Left lung (tissue), 10 donors: ENCODE measurements around the gene BST1. TPM values are rescaled to one million over a fixed set of nuclear protein-coding genes. Genes with fewer than 3 reads are reported as not detected.

Experiments
- ATAC-seq: fragments of 200-7000 bp; cut with Tn5 transposase; one replicate; pipeline ENCODE4 v1.9.1; 2020; ENCODE audit warnings: moderate library complexity
- DNase-seq, 4 donors: peaks; one replicate each; pipeline ENCODE4 v3.0.0-alpha.2; 2013 to 2020
- H3K27ac ChIP-seq, 2 donors: fragments of 200-600 bp; sonication (generic) in 1 of 2; one replicate each; pipeline versions ENCODE4 v1.5.0 to v1.8.0; 2020 to 2021
- H3K27me3 ChIP-seq, 2 donors: fragments of 200-600 bp; sonication (generic) in 1 of 2; one replicate each; pipeline versions ENCODE4 v1.5.0 to v1.8.0; 2020 to 2021
- H3K36me3 ChIP-seq, 2 donors: fragments of 200-600 bp; sonication (generic) in 1 of 2; one replicate each; pipeline versions ENCODE4 v1.5.0 to v1.8.0; 2020 to 2021
- H3K4me1 ChIP-seq, 2 donors: fragments of 200-600 bp; one replicate each; pipeline ENCODE4 v1.8.0; 2021
- H3K4me3 ChIP-seq, 2 donors: fragments of 200-600 bp; sonication (generic) in 1 of 2; one replicate each; pipeline versions ENCODE4 v1.5.0 to v1.8.0; 2020 to 2021; ENCODE audit warnings: mild to moderate bottlenecking in 1 of 2
- H3K9me3 ChIP-seq, 2 donors: fragments of 200-600 bp; sonication (generic) in 1 of 2; one replicate each; pipeline versions ENCODE4 v1.5.0 to v1.8.0; 2020 to 2021
- intact Hi-C, 2 donors: fragments of 100-400 bp; cut with DNase I; formaldehyde crosslinking; loops; one replicate each; pipeline versions ENCODE4 v1.11.2 to v1.14.2; 2022
- polyA plus RNA-seq, 6 donors: library from polyadenylated mRNA; unstranded; fragments of 120-200 nt; gene quantifications; one replicate each; pipeline ENCODE4 v1.2.1, GENCODE V29; 2013; ENCODE audit not compliant: insufficient read length in 6 of 6
- total RNA-seq, 2 donors: library from RNA; stranded (reverse); fragmentation: NEBNext Ultra II Directional; extraction: Animal tissue kit (Norgen Biotek cat#: 25700); gene quantifications; one replicate each; pipeline ENCODE4 v1.2.1, GENCODE V29; 2021
- TF ChIP-seq, protein P1 (sequence below), 2 donors: fragments of 200-600 bp; sonication (generic) in 1 of 2; IDR thresholded peaks; one replicate each; pipeline versions ENCODE4 v1.5.0 to v1.8.0; 2021; ENCODE audit warnings: antibody characterized with exemption in 2 of 2
- donor health status: DM: no; HTN: yes; CAD: no.
- donor health status: DM: no; HTN: no; CAD: no.

The BST1 gene
- total and polyA plus RNA-seq, 8 donors, result 3.3 to 20.8 (median 4.2) TPM

GRCh38 chr4:15704129-15704528 lies 1.3 kb downstream of the BST1 start:
- ATAC-seq (no peak), DNase-seq (no peak)
- intact Hi-C loops, result no loop called here
- TF ChIP-seq, protein P1, sequence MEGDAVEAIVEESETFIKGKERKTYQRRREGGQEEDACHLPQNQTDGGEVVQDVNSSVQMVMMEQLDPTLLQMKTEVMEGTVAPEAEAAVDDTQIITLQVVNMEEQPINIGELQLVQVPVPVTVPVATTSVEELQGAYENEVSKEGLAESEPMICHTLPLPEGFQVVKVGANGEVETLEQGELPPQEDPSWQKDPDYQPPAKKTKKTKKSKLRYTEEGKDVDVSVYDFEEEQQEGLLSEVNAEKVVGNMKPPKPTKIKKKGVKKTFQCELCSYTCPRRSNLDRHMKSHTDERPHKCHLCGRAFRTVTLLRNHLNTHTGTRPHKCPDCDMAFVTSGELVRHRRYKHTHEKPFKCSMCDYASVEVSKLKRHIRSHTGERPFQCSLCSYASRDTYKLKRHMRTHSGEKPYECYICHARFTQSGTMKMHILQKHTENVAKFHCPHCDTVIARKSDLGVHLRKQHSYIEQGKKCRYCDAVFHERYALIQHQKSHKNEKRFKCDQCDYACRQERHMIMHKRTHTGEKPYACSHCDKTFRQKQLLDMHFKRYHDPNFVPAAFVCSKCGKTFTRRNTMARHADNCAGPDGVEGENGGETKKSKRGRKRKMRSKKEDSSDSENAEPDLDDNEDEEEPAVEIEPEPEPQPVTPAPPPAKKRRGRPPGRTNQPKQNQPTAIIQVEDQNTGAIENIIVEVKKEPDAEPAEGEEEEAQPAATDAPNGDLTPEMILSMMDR (IDR thresholded peaks at IDR 0.05), result no peak
- Histone ChIP-seq H3K4me3 (no peak overlapping the region), H3K27ac (no peak overlapping the region), H3K27me3 (peaks cover 0 to 9% of the 10 kb centered on the region in 2 donors), H3K4me1 (peaks cover 4 to 24% of the 10 kb centered on the region in 2 donors), H3K36me3 (no peaks in the 10 kb centered on the region), H3K9me3 (no peaks in the 10 kb centered on the region)

DNA sequence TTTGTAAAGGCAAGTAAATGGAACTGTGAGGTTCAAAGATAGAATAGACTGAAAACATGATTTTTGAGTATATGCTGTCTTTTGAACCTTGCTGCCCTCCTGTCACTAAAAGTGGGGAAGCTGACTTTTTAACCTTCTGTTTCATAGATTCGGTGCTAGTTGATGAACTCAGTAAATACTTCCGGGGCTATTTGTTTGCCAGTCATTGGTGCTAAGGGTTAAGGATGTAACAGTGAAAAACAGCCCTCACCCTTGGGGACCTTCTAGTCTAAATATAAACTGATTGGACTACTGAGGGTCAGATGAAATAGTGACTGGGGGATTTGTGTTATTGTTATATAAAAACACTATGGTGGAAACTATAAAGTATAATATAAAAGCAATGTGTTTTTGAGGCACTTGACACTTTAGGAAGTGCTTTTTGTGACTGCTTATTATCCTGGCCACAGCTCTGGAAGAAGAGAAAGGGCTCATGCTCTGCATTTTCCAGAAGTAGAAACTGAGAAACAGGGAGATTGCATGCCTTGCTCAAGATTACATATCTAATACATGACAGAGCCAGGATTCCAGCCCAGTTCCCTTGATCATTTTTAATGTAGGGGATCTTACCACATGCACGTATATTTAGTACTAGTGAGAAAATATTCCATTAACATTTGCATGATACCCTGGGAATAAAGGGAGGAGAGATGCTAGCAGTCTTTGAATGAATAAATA lies 3.9 kb downstream of the BST1 start:
- H3K27me3 ChIP-seq, result peaks cover 0 to 9% of the 10 kb centered on the region in 2 donors
- H3K4me3 ChIP-seq, result no peak overlapping the region
- intact Hi-C loops, result no loop called here
- no peak overlapping the region for H3K27ac ChIP-seq
- peaks cover 4 to 16% of the 10 kb centered on the region in 2 donors for H3K4me1 ChIP-seq
- ATAC-seq (no peak), DNase-seq (no peak)
- no peaks in the 10 kb centered on the region for H3K36me3 ChIP-seq
- TF ChIP-seq, protein P1 (IDR thresholded peaks at IDR 0.05), result no peak
- no peaks in the 10 kb centered on the region for H3K9me3 ChIP-seq

GRCh38 chr4:15707363-15707715 lies 4.5 kb downstream of the BST1 start:
- H3K4me3 ChIP-seq, result no peak overlapping the region
- intact Hi-C loops, result no loop called here
- no peak for ATAC-seq
- TF ChIP-seq, protein P1 (IDR thresholded peaks at IDR 0.05), result no peak
- peaks cover 3 to 11% of the 10 kb centered on the region in 2 donors for H3K4me1 ChIP-seq
- DNase-seq, result no peak
- no peaks in the 10 kb centered on the region for H3K9me3 ChIP-seq
- peaks cover 0 to 8% of the 10 kb centered on the region in 2 donors for H3K27me3 ChIP-seq
- H3K36me3 ChIP-seq, result no peaks in the 10 kb centered on the region
- no peak overlapping the region for H3K27ac ChIP-seq

DNA sequence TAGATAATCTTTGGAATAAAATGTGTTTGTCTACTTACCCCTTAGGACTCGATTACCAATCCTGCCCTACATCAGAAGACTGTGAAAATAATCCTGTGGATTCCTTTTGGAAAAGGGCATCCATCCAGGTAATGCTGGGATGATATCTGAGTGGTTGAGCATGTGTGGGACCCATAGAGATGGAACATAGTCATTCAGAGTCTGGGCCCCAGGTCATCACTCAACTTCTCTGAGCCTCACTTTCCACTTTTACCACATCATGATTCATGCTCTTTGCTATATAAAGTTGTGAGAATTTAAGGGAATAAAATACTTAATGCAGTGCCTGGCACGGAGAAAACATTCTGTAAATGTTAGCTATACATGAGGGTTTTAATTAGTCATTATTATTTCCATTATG lies 8.9 kb downstream of the BST1 start:
- Histone ChIP-seq H3K9me3 (no peaks in the 10 kb centered on the region), H3K27me3 (no peaks in the 10 kb centered on the region), H3K27ac (no peak overlapping the region), H3K36me3 (peaks cover 0 to 31% of the 10 kb centered on the region in 2 donors), H3K4me1 (no peaks in the 10 kb centered on the region), H3K4me3 (no peak overlapping the region)
- DNase-seq, result no peak
- ATAC-seq, result no peak
- intact Hi-C loops, result no loop called here
- TF ChIP-seq, protein P1 (IDR thresholded peaks at IDR 0.05), result no peak

GRCh38 chr4:15712214-15712613 lies 9.3 kb downstream of the BST1 start:
- intact Hi-C loops, result no loop called here
- H3K4me1 ChIP-seq, result no peaks in the 10 kb centered on the region

More at GRCh38 chr4:15712214-15712613, 9.3 kb downstream of the BST1 start:
- no peak for DNase-seq
- Histone ChIP-seq H3K27ac (no peak overlapping the region), H3K27me3 (no peaks in the 10 kb centered on the region), H3K4me3 (no peak overlapping the region), H3K36me3 (peaks cover 0 to 32% of the 10 kb centered on the region in 2 donors), H3K9me3 (no peaks in the 10 kb centered on the region)
- ATAC-seq, result no peak
- TF ChIP-seq, protein P1 (IDR thresholded peaks at IDR 0.05), result no peak
